Measurements from ENCODE around the gene AFAP1L2.

The AFAP1L2 gene

DNA sequence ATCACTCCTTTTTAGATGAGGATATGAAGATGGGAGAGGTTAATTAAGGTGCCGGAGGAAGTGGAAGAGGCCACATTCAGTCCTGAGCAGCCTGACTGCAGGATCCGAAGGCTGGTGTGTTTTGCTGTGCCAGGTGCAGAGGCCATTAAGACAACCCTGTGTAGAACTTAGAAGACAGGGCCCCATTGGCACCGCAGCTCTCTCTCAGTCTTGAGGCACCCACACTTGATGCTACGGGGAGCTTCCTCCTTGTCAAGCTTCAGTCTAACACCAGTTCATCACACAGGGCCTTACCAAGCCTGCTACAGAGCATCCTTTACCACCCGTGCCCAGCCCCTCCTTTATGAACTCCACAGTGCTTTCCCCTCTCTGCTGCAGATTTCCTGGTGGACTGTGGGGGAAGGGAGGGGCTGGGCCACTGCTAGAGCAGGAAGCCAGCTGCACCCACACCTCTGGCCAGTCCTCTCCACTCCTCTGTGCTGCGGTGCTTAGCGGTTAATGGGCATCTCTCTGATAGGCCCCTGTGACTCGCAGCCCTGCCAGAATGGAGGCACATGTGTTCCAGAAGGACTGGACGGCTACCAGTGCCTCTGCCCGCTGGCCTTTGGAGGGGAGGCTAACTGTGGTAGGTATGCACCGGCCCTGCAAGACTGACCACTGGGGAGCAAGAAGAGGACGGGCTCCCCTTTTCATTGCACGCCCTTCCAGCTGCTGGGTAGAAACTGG is 119.8 kb downstream of the AFAP1L2 start:
- no peak for DNase-seq

DNA sequence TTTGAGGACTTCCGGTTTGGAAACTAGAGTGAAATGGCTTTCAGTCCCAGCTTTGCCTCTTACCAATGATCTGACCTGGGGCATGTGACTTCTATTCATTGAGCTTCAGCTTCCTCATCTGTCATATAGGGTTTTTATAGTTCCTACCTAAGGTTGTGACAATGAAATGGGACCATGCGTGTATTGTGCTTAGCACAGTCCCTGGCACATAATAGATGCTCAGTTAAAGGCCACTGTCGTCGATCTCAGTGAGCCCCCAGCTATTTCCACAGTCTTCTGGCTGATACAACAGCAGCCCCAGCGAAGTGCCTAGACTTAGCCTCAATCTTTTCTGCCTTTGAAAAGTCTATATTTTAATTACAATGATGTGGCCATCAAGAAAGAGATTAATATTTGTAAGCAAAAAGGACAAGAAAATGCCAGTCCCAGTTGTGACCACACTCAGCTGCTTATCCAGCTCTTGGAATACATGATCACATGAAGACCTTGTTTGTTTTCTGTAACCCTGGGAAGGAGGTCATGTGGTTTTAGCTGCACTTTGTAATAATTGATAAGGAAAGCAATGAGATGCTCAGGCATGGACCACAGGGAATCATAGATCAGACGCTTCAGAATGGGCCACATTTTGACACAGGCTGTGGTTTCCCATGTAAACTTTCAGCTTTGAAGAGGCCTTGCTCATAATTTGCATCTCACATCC is 120.6 kb downstream of the AFAP1L2 start:
- no peak for DNase-seq

DNA sequence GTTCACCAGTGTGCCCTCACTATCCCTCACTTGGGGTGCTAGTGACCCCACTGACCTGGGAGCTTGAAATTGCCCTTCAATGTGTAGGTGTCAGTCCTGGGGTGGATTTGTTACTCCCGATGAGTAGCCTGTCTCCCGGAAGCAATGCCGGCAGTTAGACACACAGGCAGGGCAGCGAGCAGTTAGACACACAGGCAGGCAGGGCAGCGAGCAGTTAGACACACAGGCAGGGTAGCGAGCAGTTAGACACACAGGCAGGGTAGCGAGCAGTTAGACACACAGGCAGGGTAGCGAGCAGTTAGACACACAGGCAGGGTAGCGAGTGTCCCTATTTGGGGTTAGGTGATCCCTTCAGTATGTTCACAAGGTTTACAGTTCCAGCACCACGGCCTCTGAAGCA is 121.2 kb downstream of the AFAP1L2 start:
- no peak for DNase-seq

DNA sequence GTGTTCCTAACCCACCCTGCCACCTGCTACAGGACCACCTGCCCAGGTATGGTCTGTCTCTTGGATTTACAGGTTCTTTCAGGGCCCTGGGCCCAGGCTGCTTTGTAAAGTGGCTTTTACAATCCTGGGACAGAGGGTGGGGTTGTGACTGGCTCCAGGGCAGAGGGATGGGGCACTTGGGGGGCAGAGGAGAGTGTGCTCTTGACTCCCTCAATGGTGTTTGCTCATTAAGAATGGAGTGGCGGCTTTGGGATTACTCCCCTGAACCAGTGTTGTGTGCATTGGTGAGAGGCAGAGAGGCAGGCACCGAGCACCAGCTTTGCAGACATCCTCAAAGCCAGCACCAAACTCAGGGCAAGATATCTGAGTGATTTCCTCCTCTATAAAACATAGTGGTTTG is 121.8 kb downstream of the AFAP1L2 start:
- DNase-seq, result no peak

DNA sequence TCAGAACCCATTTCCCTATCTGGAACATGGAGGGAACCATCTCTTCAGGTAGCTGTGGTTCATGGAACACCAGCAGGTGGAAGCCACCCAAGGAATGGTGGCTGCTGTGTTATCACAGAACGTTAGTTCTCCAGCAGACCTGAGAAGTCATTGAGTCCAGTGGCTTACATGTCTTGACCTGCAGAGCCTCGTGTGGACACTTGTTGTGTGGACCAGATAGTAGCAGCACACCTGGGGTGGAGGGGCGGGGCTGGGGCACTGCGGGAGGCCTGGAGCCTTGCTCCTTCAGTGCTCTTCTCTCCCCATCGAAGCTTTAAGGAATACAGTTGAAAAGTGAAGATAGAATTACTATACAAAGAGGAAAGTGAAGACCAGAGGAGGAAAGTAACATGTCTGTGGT is 122.8 kb downstream of the AFAP1L2 start:
- DNase-seq, result no peak

DNA sequence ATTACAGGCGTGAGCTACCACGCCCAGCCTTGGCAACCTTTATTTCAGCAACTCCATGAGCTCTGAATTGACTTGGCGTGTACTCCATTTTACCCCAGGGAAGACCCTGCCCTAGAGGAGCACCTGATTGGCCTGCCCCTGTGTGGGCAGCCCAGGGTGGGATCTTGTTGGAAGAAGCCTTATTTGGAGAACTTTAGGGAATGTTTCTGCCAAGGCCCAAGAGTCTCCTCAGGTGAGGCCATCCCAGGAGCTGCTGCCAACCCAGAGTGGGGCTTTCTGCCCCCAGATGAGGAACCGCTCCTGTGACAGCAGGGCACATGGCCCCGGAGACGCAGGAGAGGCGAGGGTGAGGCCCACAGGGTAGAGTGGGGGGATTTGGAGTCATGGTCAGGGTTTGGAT is 123.3 kb downstream of the AFAP1L2 start:
- DNase-seq, result no peak

DNA sequence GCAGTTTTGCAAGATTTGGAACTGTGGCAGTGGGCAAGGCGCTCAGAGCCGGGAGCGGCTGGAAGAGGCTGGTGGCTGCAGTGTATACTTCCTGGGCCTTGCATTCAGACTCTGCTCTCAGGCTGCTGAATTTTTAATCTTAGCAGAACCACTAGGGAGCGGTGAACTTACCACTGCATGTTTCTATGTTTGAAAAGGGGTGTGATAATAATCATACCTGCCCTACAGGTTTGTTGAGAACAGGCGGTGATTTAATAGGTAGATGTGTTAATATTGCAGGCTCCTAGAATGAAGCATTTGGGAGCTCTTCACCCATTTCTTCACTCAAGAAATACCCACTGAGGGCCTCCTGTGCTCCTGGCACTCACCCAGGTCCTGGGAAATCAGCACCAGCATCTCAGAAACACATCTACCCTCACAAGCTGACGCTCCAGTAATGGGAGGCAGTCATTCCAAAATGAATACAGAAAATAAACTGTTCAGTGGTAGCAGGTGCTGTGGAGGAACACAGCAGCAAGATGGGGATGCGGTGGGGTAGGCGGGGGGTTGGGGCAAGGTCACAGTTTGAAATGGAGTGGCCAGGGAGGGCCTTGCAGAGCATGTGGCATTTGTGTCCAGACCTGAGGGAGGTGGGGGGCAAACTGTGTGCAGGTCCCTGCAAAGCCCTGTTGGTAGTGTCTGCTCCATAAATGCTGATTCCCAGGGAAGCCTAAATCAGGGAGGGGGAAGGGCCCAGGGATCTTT is 124.2 kb downstream of the AFAP1L2 start:
- DNase-seq, result no peak

DNA sequence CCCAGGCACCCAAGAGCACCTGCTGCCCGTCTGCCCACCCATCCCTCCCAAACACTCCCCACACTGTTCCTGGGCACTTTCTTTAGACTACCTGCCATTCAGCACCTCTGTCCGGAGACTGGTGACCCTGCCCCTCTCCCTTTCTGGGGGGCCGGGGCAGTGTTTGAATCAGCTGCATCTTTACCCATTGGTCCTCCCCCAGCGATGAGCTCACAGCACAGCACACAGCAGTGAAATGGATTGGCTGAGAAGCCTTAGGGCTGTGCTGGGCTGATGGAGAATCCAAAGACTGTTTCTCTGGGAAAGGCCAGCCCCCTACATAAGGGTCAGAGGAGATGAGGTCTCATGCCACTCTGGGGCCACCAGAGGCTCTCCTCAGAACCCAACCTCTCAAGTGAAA is 125.0 kb downstream of the AFAP1L2 start:
- no peak for DNase-seq

DNA sequence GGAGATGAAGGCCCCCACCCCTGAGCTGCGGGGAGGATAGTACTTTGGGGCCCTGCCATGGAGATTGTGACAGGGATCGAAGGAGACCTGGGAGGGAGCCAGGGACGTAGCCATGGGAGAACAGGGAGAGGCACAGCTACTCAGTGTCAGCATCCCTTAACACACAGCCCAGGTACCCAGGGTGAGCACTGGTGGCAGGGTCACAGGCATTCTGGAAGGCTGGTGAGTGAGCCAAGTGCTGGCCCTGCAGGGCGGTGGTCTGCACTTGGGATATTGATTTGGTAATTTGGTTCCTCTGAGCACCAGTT is 125.5 kb downstream of the AFAP1L2 start:
- DNase-seq, result no peak

DNA sequence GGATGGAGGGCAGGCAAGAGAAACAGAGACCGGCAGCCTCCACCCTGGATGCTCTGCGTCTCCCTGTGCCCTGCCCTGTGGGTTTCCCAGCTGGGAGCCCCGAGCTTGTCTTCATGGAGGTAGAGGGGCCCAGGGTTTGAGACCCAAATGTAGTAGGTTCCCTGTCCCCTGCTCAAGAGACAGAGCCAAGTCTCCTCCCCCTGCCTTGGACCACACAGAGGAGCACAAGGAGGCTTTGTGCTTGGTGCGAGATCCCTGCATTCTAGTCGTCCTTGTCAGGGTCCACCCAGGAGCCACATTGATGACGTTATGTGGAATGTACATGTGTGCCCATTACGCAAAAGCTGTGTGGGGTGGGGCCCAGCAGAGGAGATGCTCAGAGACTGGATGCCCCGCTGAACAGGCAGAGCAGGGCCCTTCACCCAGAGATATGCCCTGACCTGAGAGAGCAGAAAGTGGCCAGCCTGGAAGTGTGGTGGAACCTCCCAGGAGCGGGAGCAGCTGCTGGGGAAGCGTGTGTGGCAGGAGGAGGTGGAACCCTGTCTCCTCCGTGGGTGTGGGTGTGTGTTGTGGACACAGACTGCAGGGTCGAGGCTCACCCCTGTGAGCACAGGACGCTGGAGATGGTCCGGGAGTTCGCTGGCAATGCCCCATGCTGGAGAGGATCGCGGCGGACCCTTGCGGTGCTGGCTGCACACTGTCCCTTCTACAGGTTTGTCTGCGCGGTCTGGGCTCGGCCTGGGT is 126.0 kb downstream of the AFAP1L2 start:
- no peak for DNase-seq

DNA sequence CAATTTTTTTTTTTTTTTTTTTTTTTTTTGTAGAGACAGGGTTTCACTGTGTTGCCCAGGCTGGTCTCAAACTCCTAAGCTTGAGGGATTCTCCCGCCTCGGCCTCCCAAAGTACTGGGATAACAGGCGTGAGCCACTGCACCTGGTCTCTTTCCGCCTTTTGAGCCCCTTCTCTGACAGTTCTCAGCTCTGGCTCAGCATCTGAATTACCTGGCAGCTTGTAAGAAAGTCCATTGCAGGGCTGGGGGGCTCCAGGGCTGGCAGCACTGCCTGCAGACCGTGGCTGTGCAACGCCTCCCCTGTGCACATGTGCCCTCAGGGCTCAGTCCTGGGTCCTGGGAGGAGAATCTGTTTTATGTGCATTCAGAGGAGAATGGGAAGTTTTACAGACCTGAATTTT is 127.6 kb downstream of the AFAP1L2 start:
- no peak for DNase-seq

DNA sequence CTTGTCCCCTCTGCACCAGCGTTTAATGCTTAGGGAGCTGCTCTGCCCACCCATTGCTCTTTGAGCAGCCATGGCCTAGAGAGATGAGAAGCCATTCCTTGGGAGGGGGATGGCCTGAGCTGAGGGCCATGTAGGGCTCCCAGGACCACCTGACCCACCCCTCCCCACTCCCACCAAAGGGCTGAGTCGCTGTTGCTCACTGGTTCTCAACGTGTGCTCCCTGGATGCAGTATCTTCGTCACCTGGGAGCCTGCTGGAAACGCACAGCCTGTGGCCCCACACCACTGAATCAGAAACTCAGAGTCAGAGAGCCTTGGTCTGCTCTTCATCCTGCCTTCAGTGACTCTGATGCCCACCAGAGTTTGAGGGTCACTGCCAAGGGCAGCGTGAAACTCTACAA is 128.2 kb downstream of the AFAP1L2 start:
- no peak for DNase-seq

DNA sequence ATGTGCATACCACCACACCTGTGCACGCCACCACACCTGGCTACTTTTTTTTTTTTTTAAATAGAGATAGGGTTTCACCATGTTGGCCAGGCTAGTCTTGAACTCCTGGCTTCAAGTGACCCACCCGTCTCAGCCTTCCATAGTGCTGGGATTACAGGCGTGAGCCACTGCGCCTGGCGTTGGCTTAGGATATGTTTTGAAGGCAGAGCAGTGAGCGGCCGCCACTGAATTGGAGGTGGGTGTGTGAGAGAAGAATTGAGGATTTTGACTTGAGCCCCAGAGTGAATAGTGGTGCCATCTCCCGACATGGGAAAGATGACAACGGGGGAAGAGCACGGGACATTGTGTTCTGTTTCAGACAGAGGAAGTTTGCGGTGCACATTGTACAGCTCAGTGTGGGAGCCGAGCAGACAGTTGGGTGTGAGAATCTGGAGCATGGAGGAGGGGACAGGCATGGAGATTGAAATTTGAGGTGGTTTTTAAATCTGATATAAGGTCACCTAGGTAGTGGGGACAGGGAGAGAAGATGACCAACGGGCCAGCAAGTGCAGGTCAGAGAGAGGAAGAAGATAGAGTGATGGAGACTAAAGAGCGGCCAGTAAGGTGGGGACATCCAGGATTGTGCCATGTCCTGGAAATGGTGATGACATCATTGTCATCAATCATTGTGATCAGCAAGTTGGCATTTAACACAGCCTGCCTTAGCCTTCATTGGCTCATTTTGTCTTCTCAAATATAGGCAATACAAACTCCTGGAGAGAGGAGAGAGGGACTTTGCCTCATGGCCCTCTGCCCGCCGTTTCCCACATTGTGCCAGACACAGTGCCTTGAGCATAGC is 129.5 kb downstream of the AFAP1L2 start:
- DNase-seq, result no peak

DNA sequence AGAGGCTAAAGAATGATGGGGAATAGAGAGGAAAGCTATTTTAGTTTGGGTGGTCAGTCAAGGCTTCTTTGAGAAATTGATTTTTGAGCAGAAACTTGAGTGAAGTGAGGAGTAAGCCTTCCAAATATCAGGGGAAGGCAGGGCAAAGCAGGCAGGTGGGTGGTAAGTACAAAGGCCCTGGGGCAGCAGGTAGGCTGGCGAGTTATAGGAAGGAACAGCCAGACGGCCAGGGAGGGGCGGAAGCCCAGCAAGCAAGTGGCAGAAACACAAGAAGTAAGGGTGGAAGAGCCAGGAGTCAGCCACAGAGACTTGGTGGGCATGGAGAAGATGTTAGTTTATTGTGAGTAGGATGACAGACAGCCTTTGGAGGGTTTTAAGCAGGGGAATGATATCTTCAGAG is 130.4 kb downstream of the AFAP1L2 start:
- DNase-seq, result no peak

DNA sequence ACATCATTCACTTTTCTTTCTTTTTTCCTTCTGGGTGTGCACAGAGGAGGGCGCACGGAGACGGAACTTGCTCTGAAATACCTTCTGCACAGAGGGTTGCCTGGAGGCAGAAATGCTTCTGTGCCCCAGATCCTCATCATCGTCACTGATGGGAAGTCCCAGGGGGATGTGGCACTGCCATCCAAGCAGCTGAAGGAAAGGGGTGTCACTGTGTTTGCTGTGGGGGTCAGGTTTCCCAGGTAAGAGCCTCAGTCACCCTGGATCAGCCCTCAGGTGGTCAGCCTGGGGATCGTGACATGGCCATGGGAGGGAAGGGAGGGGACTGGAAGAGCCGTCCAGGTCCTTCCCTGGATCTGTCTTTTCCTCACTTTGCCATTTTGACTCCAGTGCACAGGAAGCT is 131.6 kb downstream of the AFAP1L2 start:
- DNase-seq, result no peak

DNA sequence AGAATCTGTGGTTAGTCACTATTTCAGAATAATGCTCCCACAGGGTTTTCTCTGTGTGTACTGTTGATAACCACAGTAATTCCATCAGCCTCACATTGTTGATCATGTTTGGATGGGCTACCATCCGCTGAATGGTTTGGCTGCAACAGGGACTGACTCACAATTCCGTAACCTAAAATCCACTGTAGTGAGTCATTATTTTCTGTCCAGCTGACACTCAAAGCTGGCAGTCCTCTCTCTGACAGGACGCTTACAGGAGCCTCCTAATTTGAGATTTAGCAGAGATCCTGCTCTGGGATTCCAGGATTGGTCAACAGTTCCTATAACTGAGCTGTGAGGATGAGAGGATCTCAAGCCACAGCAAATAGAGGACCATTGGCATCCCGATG is 132.5 kb downstream of the AFAP1L2 start:
- DNase-seq, result no peak

DNA sequence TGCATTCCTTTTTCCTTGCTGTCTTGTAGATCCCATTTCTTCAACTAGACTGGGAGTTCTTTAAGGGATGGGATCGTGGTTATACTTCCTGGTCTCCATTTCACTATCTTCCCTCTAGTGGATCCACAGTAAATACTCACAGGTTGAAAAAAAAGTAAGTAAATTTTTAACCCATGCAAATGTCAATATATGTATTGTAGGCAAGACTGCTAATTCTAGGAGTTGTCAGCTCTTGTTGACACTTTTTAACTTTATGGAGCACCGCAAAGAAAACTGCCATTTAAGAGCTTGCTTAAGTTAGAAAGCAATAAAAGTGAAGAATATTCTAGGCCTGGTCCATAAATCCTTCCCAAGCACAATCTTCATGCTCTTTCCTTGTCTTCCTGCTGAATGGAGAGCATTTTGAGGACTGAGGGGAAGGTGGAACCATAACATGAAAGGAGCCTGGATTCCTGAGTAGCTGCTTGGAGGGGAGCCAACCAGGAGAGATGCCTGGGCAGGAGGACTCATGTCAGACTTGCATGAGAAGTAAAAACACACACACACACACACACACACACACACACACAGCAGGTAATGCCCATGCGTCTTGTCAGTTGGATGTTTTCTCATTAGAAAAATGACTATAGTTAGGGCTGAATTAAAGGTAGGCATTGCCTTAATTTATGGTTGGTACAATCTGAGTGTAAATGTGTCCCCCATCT is 133.1 kb downstream of the AFAP1L2 start:
- no peak for DNase-seq

DNA sequence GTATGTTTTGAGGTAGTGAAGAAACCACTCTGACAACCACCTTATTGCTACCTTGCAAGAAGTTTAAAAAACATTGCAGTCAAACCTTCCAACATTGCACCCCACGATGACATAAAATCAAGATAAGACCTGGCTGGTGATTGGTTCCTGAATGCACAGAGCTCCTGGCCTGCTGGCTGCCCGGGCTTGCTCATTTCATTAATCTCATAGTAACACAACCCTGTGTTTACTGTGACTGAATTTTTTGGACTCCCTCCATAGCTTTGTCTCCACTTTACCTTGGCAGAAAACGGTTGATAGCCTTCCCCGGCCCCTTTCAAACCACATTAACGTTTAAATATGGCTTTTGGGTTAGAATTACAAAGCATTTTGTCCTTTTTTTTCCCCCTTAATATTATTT is 137.8 kb downstream of the AFAP1L2 start:
- DNase-seq, result no peak

DNA sequence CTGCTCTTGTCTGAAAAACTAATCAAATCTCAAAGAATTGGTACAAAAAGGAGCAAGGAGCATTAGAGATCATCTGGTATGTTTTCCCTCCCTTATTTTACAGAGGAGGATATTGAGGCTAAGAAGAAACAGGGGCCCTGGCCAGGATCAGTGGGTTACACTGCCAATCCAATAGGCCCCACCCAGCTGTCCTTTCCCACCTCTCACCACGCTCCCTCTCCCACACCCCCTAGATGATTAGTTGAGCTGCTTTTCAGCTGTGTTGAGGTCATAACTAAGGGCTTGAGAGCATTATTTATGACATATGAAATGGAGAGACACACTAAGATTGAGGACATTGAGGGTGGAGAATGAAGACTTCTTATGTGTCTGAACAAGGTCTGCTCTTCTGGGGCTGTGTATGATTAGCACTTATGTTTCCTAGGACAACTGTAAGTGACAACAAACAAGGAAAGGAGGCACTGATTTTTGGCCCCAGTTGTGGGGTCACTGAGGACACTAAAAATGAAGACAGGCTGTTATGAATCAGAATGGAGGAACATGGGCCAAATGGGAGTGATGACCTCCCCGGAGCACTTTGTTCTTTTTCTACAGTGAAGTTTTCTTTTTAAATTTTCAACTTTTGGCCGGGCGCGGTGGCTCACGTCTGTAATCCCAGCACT is 138.8 kb downstream of the AFAP1L2 start:
- no peak for DNase-seq

DNA sequence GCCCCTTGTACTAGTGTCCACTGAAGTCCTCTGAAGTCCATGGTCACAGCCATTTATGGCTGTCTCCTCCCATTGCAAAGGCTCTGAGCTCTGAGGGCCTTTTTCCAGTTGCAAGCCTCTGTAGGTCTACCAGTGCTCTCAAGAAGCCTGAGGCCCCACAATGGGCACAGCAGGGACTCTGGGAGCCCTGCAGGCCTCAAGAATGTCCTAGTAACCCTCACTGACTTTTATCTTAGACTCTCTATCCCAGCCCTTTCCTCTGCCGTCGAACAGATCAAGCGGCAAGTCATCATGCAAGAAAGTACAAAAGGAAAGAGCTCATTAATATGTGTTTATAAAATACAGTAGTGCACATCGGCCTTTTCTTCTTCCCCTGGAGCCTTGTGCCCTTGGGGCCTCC is 141.8 kb downstream of the AFAP1L2 start:
- DNase-seq, result no peak

DNA sequence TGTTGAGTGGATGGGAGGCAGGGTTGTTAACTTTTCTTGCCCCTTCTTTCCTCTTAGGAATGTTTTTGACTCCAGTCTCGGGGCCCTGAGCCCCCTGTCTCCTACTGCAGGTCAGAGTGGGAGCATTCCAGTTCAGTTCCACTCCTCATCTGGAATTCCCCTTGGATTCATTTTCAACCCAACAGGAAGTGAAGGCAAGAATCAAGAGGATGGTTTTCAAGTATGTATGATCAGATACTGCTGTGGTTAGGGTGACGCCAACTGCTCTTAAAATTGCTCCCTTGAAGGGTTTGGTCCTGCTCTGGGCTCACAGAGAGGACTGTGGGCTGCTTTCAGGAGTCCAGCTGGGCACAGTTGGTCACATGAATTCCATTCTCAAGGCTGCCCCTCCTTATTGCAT is 143.2 kb downstream of the AFAP1L2 start:
- no peak for DNase-seq

DNA sequence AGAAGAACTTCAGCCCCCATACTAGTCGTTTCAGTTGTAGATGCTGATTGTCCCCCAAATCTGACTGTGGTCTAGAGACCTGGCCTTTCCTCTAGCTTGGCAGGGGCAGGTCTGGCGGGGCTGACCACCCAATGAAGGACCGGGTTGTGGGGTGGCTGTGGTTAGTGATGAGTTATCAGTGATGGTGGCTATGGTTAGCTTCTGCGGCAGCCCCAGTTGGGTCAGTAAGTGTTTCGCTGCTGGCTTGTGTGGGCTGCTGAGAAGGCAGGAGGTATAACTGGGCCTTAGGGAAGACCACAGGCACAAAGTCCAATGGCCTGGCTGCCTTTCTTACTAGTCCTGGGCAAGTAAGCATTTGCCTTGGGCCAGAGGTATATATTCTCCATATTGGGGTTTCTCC is 143.9 kb downstream of the AFAP1L2 start:
- no peak for DNase-seq
